SK-N-SH (cell line): Measurements from ENCODE around the gene LRFN4. TPM values are rescaled to one million over a fixed set of nuclear protein-coding genes. Genes with fewer than 3 reads are reported as not detected.

Experiments used
- CTCF ChIA-PET: fragments of 300-600, 350-600 bp; formaldehyde crosslinking; extraction: SDS; loops from one replicate; lab custom pipeline; 2021; lab: Yijun Ruan, JAX
- POLR2A ChIA-PET: fragments of 350-600 bp; sonication (Branson Sonifier 250); formaldehyde crosslinking; extraction: SDS; loops from one replicate; lab custom pipeline; 2020; ENCODE audit warnings: antibody characterized with exemption, inconsistent platforms; lab: Yijun Ruan, JAX
- DNase-seq: peaks from one replicate; pipeline ENCODE4 v3.0.0; 2012
- H2AFZ ChIP-seq: fragments of 200-600 bp; sonication (generic); 2 replicates; pipeline ENCODE4 v1.8.1; 2016; ENCODE audit warnings: antibody characterized with exemption, mild to moderate bottlenecking, low read depth
- H3F3A ChIP-seq: fragments of 200-600 bp; sonication (generic); replicated peaks from 2 replicates; pipeline ENCODE3; 2016; ENCODE audit warnings: antibody characterized with exemption, mild to moderate bottlenecking; ENCODE audit not compliant: insufficient read depth
- H3K27ac ChIP-seq, 2 experiments: fragments of 200-500 bp in 1 of 2; fragments of 200-600 bp in 1 of 2; sonication (Bioruptor generic) in 1 of 2; sonication (generic), shearing (Covaris generic) in 1 of 2; 2 replicates each; pipeline versions ENCODE4 v1.5.1 to v1.6.1; 2014 to 2016; ENCODE audit warnings: low read depth in 2 of 2, inconsistent platforms in 1 of 2, low read length in 1 of 2, mild to moderate bottlenecking in 1 of 2, mixed read lengths in 1 of 2
- H3K27me3 ChIP-seq: fragments of 200-600 bp; sonication (generic), shearing (Covaris generic); 2 replicates; pipeline ENCODE4 v1.6.1; 2016; ENCODE audit warnings: mixed run types; ENCODE audit not compliant: insufficient read depth
- H3K36me3 ChIP-seq, 2 experiments: fragments of 200-500 bp in 1 of 2; fragments of 200-600 bp in 1 of 2; sonication (Bioruptor generic) in 1 of 2; sonication (generic) in 1 of 2; replicated peaks in 1 of 2; 2 replicates each; pipeline versions ENCODE3 to v1.5.1; 2014 to 2016; ENCODE audit warnings: low read length in 1 of 2, mild to moderate bottlenecking in 1 of 2; ENCODE audit not compliant: insufficient read depth in 2 of 2, control insufficient read depth in 1 of 2
- H3K4me1 ChIP-seq, 2 experiments: fragments of 200-500 bp in 1 of 2; fragments of 200-600 bp in 1 of 2; sonication (Bioruptor generic) in 1 of 2; sonication (generic), shearing (Covaris generic) in 1 of 2; 2 replicates each; pipeline versions ENCODE4 v1.5.1 to v1.6.1; 2014 to 2016; ENCODE audit warnings: low read depth in 1 of 2, low read length in 1 of 2, mixed run types in 1 of 2; ENCODE audit not compliant: insufficient read depth in 2 of 2, control insufficient read depth in 1 of 2
- H3K4me2 ChIP-seq: fragments of 200-600 bp; sonication (generic), shearing (Covaris generic); 2 replicates; pipeline ENCODE4 v1.6.1; 2017; ENCODE audit warnings: mixed run types
- H3K4me3 ChIP-seq, 2 experiments: fragments of 200-500 bp in 1 of 2; fragments of 200-600 bp in 1 of 2; sonication (Bioruptor generic) in 1 of 2; sonication (generic), shearing (Covaris generic) in 1 of 2; 2 replicates each; pipeline versions ENCODE4 v1.5.1 to v1.8.1; 2014 to 2016; ENCODE audit warnings: low read depth in 2 of 2, inconsistent platforms in 1 of 2, low read length in 1 of 2, mild to moderate bottlenecking in 1 of 2, mixed read lengths in 1 of 2, moderate library complexity in 1 of 2
- H3K79me2 ChIP-seq: fragments of 200-600 bp; sonication (generic); 2 replicates; pipeline ENCODE4 v1.8.1; 2017; ENCODE audit warnings: mild to moderate bottlenecking; ENCODE audit not compliant: insufficient read depth
- H3K9ac ChIP-seq: fragments of 200-600 bp; sonication (generic); 2 replicates; pipeline ENCODE4 v1.6.1; 2017; ENCODE audit warnings: mixed run types
- H3K9me2 ChIP-seq: fragments of 200-600 bp; sonication (generic); 2 replicates; pipeline ENCODE4 v1.6.1; 2017; ENCODE audit warnings: mixed run types
- H3K9me3 ChIP-seq: fragments of 200-600 bp; sonication (generic); 2 replicates; pipeline ENCODE4 v1.6.1; 2017; ENCODE audit warnings: mixed run types, mild to moderate bottlenecking, moderate library complexity
- H4K20me1 ChIP-seq: fragments of 200-600 bp; sonication (generic); 2 replicates; pipeline ENCODE4 v1.6.1; 2017; ENCODE audit warnings: mild to moderate bottlenecking, mixed run types; ENCODE audit not compliant: insufficient read depth
- CHD2 ChIP-seq: fragments of 150-350 bp; IDR thresholded peaks from 2 replicates; pipeline ENCODE4 v1.6.1; 2018; ENCODE audit warnings: low read length; ENCODE audit not compliant: partially characterized antibody
- CTCF ChIP-seq: fragments of 200-600 bp; sonication (generic); IDR thresholded peaks from 2 replicates; pipeline ENCODE4 v1.6.1; 2017; ENCODE audit warnings: antibody characterized with exemption, mild to moderate bottlenecking, moderate library complexity
- EZH2phosphoT487 ChIP-seq: fragments of 200-600 bp; sonication (generic); IDR thresholded peaks from 2 replicates; pipeline ENCODE4 v1.6.1; 2017; ENCODE audit warnings: low read depth, mixed run types, mild to moderate bottlenecking, antibody characterized with exemption, moderate library complexity, borderline replicate concordance
- FOSL2 ChIP-seq: IDR thresholded peaks from 2 replicates; pipeline ENCODE4 v1.4.0; 2012; ENCODE audit warnings: low read depth, mild to moderate bottlenecking, moderate library complexity, borderline replicate concordance
- FOXJ3 ChIP-seq: sonication (generic); formaldehyde crosslinking; IDR thresholded peaks from 2 replicates; pipeline ENCODE4 v1.5.1; 2020; ENCODE audit warnings: mild to moderate bottlenecking, missing genetic modification reagents
- FOXM1 ChIP-seq: IDR thresholded peaks from 2 replicates; pipeline ENCODE4 v1.4.0; 2012; ENCODE audit warnings: low read depth, mild to moderate bottlenecking
- GATA2 ChIP-seq: sonication (generic); formaldehyde crosslinking; IDR thresholded peaks from 2 replicates; pipeline ENCODE4 v1.5.0; 2020; ENCODE audit warnings: mild to moderate bottlenecking, missing genetic modification reagents
- JUND ChIP-seq: IDR thresholded peaks from 2 replicates; pipeline ENCODE4 v1.4.0; 2012
- MEF2A ChIP-seq: IDR thresholded peaks from 2 replicates; pipeline ENCODE4 v1.4.0; 2012; ENCODE audit warnings: low read depth, borderline replicate concordance
- MXI1 ChIP-seq: IDR thresholded peaks from 2 replicates; pipeline ENCODE4 v1.6.1; 2012; ENCODE audit warnings: mild to moderate bottlenecking, low read depth, low read length, improper control_type of control experiment
- POLR2AphosphoS5 ChIP-seq: IDR thresholded peaks from 2 replicates; pipeline ENCODE4 v1.6.1; 2012; ENCODE audit warnings: low read depth, low read length
- RAD21 ChIP-seq: IDR thresholded peaks from 2 replicates; pipeline ENCODE4 v1.6.1; 2012; ENCODE audit warnings: mild to moderate bottlenecking, low read length
- RCOR1 ChIP-seq: fragments of 150-350 bp; IDR thresholded peaks from 2 replicates; pipeline ENCODE4 v1.6.1; 2017; ENCODE audit warnings: antibody characterized with exemption, low read length
- REST ChIP-seq: IDR thresholded peaks from 2 replicates; pipeline ENCODE4 v1.6.1; 2012; ENCODE audit warnings: mild to moderate bottlenecking, low read depth, low read length, moderate library complexity
- RFX5 ChIP-seq: IDR thresholded peaks from 2 replicates; pipeline ENCODE4 v1.6.1; 2012; ENCODE audit warnings: mild to moderate bottlenecking, improper control_type of control experiment, low read length
- RXRA ChIP-seq: IDR thresholded peaks from 2 replicates; pipeline ENCODE4 v1.4.0; 2012; ENCODE audit warnings: low read depth, mild to moderate bottlenecking, borderline replicate concordance
- TCF12 ChIP-seq: IDR thresholded peaks from 2 replicates; pipeline ENCODE4 v1.4.0; 2012
- TEAD4 ChIP-seq: IDR thresholded peaks from 2 replicates; pipeline ENCODE4 v1.4.0; 2012; ENCODE audit warnings: mild to moderate bottlenecking, borderline replicate concordance; ENCODE audit not compliant: insufficient read depth
- YY1 ChIP-seq: IDR thresholded peaks from 2 replicates; pipeline ENCODE4 v1.4.0; 2012; ENCODE audit warnings: low read depth, mild to moderate bottlenecking
- WGBS: methylation state at CpG from one replicate; pipeline ENCODE4 v1.1.6; 2017; ENCODE audit warnings: low lambda C conversion rate; 5-methylcytosine and 5-hydroxymethylcytosine counted together
- polyA plus RNA-seq, 3 experiments: library from polyadenylated mRNA; depleted of rRNA; stranded (reverse); fragments of >200 nt; gene quantifications; 2 replicates each; pipeline ENCODE4 v1.2.3, GENCODE V29; 2012
- TF ChIP-seq, protein P1 (sequence below): IDR thresholded peaks from 2 replicates; pipeline ENCODE4 v1.4.0; 2012; ENCODE audit warnings: low read depth
- TF ChIP-seq, protein P2 (sequence below): IDR thresholded peaks from 2 replicates; pipeline ENCODE4 v1.4.0; 2012; ENCODE audit warnings: low read depth, borderline replicate concordance

The LRFN4 gene
- polyA plus RNA-seq, 1 of the 3 experiments (the other 2 are of a cell fraction) = 15.9 TPM

- H3K79me2 ChIP-seq = no peaks in the 10 kb centered on the region
- no peak overlapping the region for H2AFZ ChIP-seq
- no peak for DNase-seq
- H3K9me2 ChIP-seq = no peaks in the 10 kb centered on the region
- 93% methylated on average over 8 of the region's 9 CpGs for WGBS
- H4K20me1 ChIP-seq = no peaks in the 10 kb centered on the region
- H3K9ac ChIP-seq = no peak overlapping the region
- no peaks in the 10 kb centered on the region for H3K36me3 ChIP-seq
- ChIA-PET CTCF (interaction anchor here (1.0 to 2.0 kb wide), 3 partner anchors 9 to 14 kb away, joined by 3 to 8 read pairs (median 3); no protein-coding TSS in a partner anchor), POLR2A (no interaction called here)
- H3K4me3 ChIP-seq = no peak overlapping the region
- no peak overlapping the region for H3K4me2 ChIP-seq
- no peaks in the 10 kb centered on the region for H3K27me3 ChIP-seq
- TF ChIP-seq EZH2phosphoT487 = no peak
- no peak for TF ChIP-seq TEAD4
- TF ChIP-seq MXI1 = no peak
- no peak for TF ChIP-seq RXRA
- no peak for TF ChIP-seq TCF12
- TF ChIP-seq MEF2A = no peak
- no peak for TF ChIP-seq YY1
- H3K4me1 ChIP-seq = no peaks in the 10 kb centered on the region
- no peak overlapping the region for H3K27ac ChIP-seq
- no peaks in the 10 kb centered on the region for H3F3A ChIP-seq
- no peaks in the 10 kb centered on the region for H3K9me3 ChIP-seq
Measured at GRCh38 chr11:66869567-66869870, 12.7 kb downstream of the LRFN4 start.

- no peaks in the 10 kb centered on the region for H3K9me3 ChIP-seq
- H3K9me2 ChIP-seq = no peaks in the 10 kb centered on the region
- CTCF ChIA-PET = interaction anchor here (0.7 to 2.0 kb wide), 4 partner anchors 8 to 14 kb away, joined by 3 to 8 read pairs (median 3); no protein-coding TSS in a partner anchor
- H3K27ac ChIP-seq = no peak overlapping the region
- WGBS = 100% methylated on average over 4 of the region's 16 CpGs
- no peak overlapping the region for H2AFZ ChIP-seq
- H4K20me1 ChIP-seq = no peaks in the 10 kb centered on the region
- no peaks in the 10 kb centered on the region for H3K36me3 ChIP-seq
- no peak overlapping the region for H3K9ac ChIP-seq
- H3K4me1 ChIP-seq = no peaks in the 10 kb centered on the region
- no peak overlapping the region for H3K4me3 ChIP-seq
- no peaks in the 10 kb centered on the region for H3K79me2 ChIP-seq
- H3K27me3 ChIP-seq = no peaks in the 10 kb centered on the region
- no peaks in the 10 kb centered on the region for H3F3A ChIP-seq
- H3K4me2 ChIP-seq = no peak overlapping the region
- POLR2A ChIA-PET = no interaction called here
- no peak for DNase-seq
- TF ChIP-seq FOXM1 = no peak
- TF ChIP-seq GATA2 = no peak
- no peak for TF ChIP-seq CHD2
- TF ChIP-seq JUND = no peak
- no peak for TF ChIP-seq RAD21
- TF ChIP-seq FOSL2 = no peak
- TF ChIP-seq TCF12 = no peak
- TF ChIP-seq RCOR1 = no peak
- TF ChIP-seq FOXJ3 (CRISPR knock-in tag) = no peak
- no peak for TF ChIP-seq CTCF
- TF ChIP-seq EZH2phosphoT487 = no peak
- no peak for TF ChIP-seq RFX5
- no peak for TF ChIP-seq POLR2AphosphoS5
- TF ChIP-seq TEAD4 = no peak
- TF ChIP-seq, protein P1, sequence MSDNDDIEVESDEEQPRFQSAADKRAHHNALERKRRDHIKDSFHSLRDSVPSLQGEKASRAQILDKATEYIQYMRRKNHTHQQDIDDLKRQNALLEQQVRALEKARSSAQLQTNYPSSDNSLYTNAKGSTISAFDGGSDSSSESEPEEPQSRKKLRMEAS = no peak
- TF ChIP-seq, protein P2, sequence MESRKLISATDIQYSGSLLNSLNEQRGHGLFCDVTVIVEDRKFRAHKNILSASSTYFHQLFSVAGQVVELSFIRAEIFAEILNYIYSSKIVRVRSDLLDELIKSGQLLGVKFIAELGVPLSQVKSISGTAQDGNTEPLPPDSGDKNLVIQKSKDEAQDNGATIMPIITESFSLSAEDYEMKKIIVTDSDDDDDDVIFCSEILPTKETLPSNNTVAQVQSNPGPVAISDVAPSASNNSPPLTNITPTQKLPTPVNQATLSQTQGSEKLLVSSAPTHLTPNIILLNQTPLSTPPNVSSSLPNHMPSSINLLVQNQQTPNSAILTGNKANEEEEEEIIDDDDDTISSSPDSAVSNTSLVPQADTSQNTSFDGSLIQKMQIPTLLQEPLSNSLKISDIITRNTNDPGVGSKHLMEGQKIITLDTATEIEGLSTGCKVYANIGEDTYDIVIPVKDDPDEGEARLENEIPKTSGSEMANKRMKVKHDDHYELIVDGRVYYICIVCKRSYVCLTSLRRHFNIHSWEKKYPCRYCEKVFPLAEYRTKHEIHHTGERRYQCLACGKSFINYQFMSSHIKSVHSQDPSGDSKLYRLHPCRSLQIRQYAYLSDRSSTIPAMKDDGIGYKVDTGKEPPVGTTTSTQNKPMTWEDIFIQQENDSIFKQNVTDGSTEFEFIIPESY = no peak
- no peak for TF ChIP-seq REST
- TF ChIP-seq RXRA = no peak
Measured at GRCh38 chr11:66870131-66870530, 13.3 kb downstream of the LRFN4 start.
